Measurements from ENCODE around the gene TCAIM.

Gene TCAIM

GRCh38 chr3:44446929-44447328 lies 108.4 kb downstream of the TCAIM start:
- DNase-seq = no peak

- DNase-seq = no peak
Measured at GRCh38 chr3:44451441-44451840, 112.9 kb downstream of the TCAIM start.

- no peak for DNase-seq
Measured at GRCh38 chr3:44454258-44454657, 115.7 kb downstream of the TCAIM start.

GRCh38 chr3:44455318-44455717 lies 116.8 kb downstream of the TCAIM start:
- no peak for DNase-seq

Data from activated CD4-positive, alpha-beta T cell treated with anti-CD3 and anti-CD28 coated beads for 1 hour (primary cell).